Breast epithelium (tissue), 4 donors: Measurements from ENCODE around the gene LNX1. TPM values are rescaled to one million over a fixed set of nuclear protein-coding genes. Genes with fewer than 3 reads are reported as not detected.

Source experiments
- DNase-seq, 2 donors: peaks; one replicate each; pipeline ENCODE4 v3.0.0-alpha.2; 2019; ENCODE audit warnings: low spot score in 2 of 2
- H3K27ac ChIP-seq, 2 donors: fragments of 200-600 bp; sonication (generic) in 1 of 2; one replicate each; pipeline ENCODE4 v1.5.1; 2016 to 2019; ENCODE audit warnings: mild to moderate bottlenecking in 1 of 2
- H3K27me3 ChIP-seq, 2 donors: fragments of 200-600 bp; sonication (generic) in 1 of 2; one replicate each; pipeline versions ENCODE4 v1.5.1 to v1.6.0; 2017 to 2019; ENCODE audit warnings: control low read depth in 1 of 2, mild to moderate bottlenecking in 1 of 2
- H3K36me3 ChIP-seq: fragments of 200-600 bp; one replicate; pipeline ENCODE4 v1.5.1; 2019
- H3K4me1 ChIP-seq, 2 donors: fragments of 200-600 bp; sonication (generic); one replicate each; pipeline ENCODE4 v1.5.1; 2016 to 2019; ENCODE audit warnings: control low read depth in 1 of 2
- H3K4me3 ChIP-seq, 3 donors: fragments of 200-600 bp; sonication (generic); 1 replicate in 2 of 3; 2 replicates in 1 of 3; pipeline ENCODE4 v1.5.1; 2016 to 2019; ENCODE audit warnings: mild to moderate bottlenecking in 3 of 3, moderate library complexity in 2 of 3
- H3K9me3 ChIP-seq, 2 donors: fragments of 200-600 bp; sonication (generic) in 1 of 2; one replicate each; pipeline ENCODE4 v1.5.1; 2016 to 2019; ENCODE audit warnings: control low read depth in 1 of 2
- CTCF ChIP-seq, 3 donors: fragments of 450-650 bp; IDR thresholded peaks; one replicate each; pipeline ENCODE4 v1.5.1; 2016 to 2017; ENCODE audit warnings: antibody characterized with exemption in 3 of 3, mild to moderate bottlenecking in 3 of 3, moderate library complexity in 3 of 3
- POLR2A ChIP-seq: fragments of 450-650 bp; IDR thresholded peaks from one replicate; pipeline ENCODE4 v1.6.1; 2016; ENCODE audit warnings: antibody characterized with exemption, mild to moderate bottlenecking, moderate library complexity
- POLR2AphosphoS5 ChIP-seq, 3 donors: sonication (generic); formaldehyde crosslinking; IDR thresholded peaks; one replicate each; pipeline ENCODE4 v1.6.1; 2017; ENCODE audit warnings: antibody characterized with exemption in 3 of 3
- intact Hi-C: fragments of 100-400 bp; cut with DNase I; formaldehyde crosslinking; loops from one replicate; pipeline ENCODE4 v1.15.1; 2023; ENCODE audit warnings: low total_unique reads
- total RNA-seq, 3 donors: library from RNA; depleted of rRNA; stranded (reverse); fragments of >200 nt; gene quantifications; one replicate each; pipeline ENCODE4 v1.1.0, GENCODE V29; 2016

The LNX1 gene
- total RNA-seq, 3 donors from 2014 or later = 19.7 to 22.6 (median 22.5) TPM

GRCh38 chr4:53484911-53485657 is 106.2 kb downstream of the LNX1 start:
- Histone ChIP-seq H3K4me1 (no peaks in the 10 kb centered on the region), H3K27me3 (no peaks in the 10 kb centered on the region), H3K36me3 (no peaks in the 10 kb centered on the region), H3K27ac (peak overlapping the region in 1 of 2 donors; percentile 29), H3K9me3 (no peaks in the 10 kb centered on the region), H3K4me3 (no peak overlapping the region)
- no peak for DNase-seq
- intact Hi-C loops = loop anchor here (5.0 kb wide), 1 partner anchor 388 kb away; no protein-coding TSS in a partner anchor
- no peak for TF ChIP-seq POLR2AphosphoS5 (IDR thresholded peaks at IDR 0.05)
- TF ChIP-seq POLR2A = no peak
- TF ChIP-seq CTCF (IDR thresholded peaks at IDR 0.05) = no peak

GRCh38 chr4:53483250-53483649 is 108.0 kb downstream of the LNX1 start:
- H3K27ac ChIP-seq = no peak overlapping the region
- intact Hi-C loops = no loop called here

GRCh38 chr4:53481586-53481985 is 109.7 kb downstream of the LNX1 start:
- DNase-seq = no peak
- H3K4me3 ChIP-seq = no peak overlapping the region
- no peaks in the 10 kb centered on the region for H3K9me3 ChIP-seq
- H3K27ac ChIP-seq = no peak overlapping the region
- no peak for TF ChIP-seq POLR2A
- TF ChIP-seq POLR2AphosphoS5 (IDR thresholded peaks at IDR 0.05) = no peak
- TF ChIP-seq CTCF (IDR thresholded peaks at IDR 0.05) = no peak
- no peaks in the 10 kb centered on the region for H3K4me1 ChIP-seq
- intact Hi-C loops = no loop called here
- H3K36me3 ChIP-seq = no peaks in the 10 kb centered on the region
- H3K27me3 ChIP-seq = no peaks in the 10 kb centered on the region

More at GRCh38 chr4:53483250-53483649, 108.0 kb downstream of the LNX1 start:
- Histone ChIP-seq H3K27me3 (no peaks in the 10 kb centered on the region), H3K9me3 (no peaks in the 10 kb centered on the region), H3K36me3 (no peaks in the 10 kb centered on the region), H3K4me3 (no peak overlapping the region), H3K4me1 (no peaks in the 10 kb centered on the region)
- no peak for TF ChIP-seq CTCF (IDR thresholded peaks at IDR 0.05)
- TF ChIP-seq POLR2A = no peak
- TF ChIP-seq POLR2AphosphoS5 (IDR thresholded peaks at IDR 0.05) = no peak
- DNase-seq = no peak

GRCh38 chr4:53480909-53481308 is 110.4 kb downstream of the LNX1 start:
- intact Hi-C loops = no loop called here
- no peaks in the 10 kb centered on the region for H3K36me3 ChIP-seq
- H3K4me1 ChIP-seq = no peaks in the 10 kb centered on the region
- TF ChIP-seq POLR2A (no peak), POLR2AphosphoS5 (IDR thresholded peaks at IDR 0.05) (no peak)
- no peak overlapping the region for H3K27ac ChIP-seq
- no peak for DNase-seq
- H3K9me3 ChIP-seq = no peaks in the 10 kb centered on the region
- H3K27me3 ChIP-seq = no peaks in the 10 kb centered on the region
- H3K4me3 ChIP-seq = no peak overlapping the region

- Histone ChIP-seq H3K27ac (no peak overlapping the region), H3K9me3 (no peaks in the 10 kb centered on the region), H3K27me3 (no peaks in the 10 kb centered on the region), H3K4me1 (no peaks in the 10 kb centered on the region), H3K36me3 (no peaks in the 10 kb centered on the region), H3K4me3 (no peak overlapping the region)
- TF ChIP-seq POLR2AphosphoS5 (IDR thresholded peaks at IDR 0.05) = no peak
- TF ChIP-seq POLR2A = no peak
- no peak for TF ChIP-seq CTCF (IDR thresholded peaks at IDR 0.05)
- DNase-seq = no peak
- intact Hi-C loops = no loop called here
These were observed 111.4 kb downstream of the LNX1 start for GRCh38 chr4:53479736-53480525.
